GM18951 (cell line): ENCODE measurements around the gene ATP10D.
"Not testable (repeated sequence)": the region's sequence is repeated elsewhere in the genome, so short reads cannot be mapped to it uniquely, and the experiment has no call there.

ENCODE experiments used
- POLR2A ChIP-seq: IDR thresholded peaks from 4 replicates; pipeline ENCODE4 v1.6.1; 2011; ENCODE audit warnings: mild to moderate bottlenecking; ENCODE audit not compliant: insufficient read length, insufficient read depth; ENCODE audit errors: extremely low read depth
- in situ Hi-C: fragments of 300-500 bp; cut with MboI; formaldehyde crosslinking; loops from one replicate; pipeline ENCODE4 v1.12.0; 2022; ENCODE audit warnings: low sequenced_read_pairs, mixed read lengths, inconsistent platforms; ENCODE audit not compliant: unreplicated experiment

ATP10D gene

DNA sequence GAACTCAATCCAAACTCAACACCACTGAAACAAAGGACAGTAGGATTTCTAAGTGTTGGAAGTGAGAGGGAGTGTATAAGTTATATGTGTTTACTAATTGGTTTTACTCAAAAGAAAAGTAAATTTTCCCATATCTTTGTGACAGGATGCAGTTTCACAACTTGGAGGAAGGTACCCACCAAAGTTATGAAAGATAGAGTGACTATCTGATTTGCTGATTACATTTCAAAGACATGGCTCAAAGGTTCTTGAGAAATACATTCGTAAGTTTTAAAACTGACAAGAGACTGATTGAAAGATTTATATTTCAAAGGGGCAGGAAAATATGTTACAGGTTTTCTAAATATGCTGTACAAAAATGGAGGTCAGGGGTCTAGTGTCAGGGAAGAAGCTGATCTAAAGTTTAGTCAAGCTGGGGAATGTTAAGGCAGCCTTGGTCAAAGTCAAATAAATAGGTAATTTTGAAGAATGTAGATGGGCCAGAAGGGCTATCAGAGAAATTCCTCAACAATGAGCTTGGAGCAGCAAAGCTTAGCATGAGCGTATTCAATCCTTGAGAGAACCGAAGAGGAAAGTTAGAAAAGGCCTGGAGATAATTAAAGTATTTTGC, 11.8 kb upstream of the ATP10D start:
- in situ Hi-C loops, result no loop called here

DNA sequence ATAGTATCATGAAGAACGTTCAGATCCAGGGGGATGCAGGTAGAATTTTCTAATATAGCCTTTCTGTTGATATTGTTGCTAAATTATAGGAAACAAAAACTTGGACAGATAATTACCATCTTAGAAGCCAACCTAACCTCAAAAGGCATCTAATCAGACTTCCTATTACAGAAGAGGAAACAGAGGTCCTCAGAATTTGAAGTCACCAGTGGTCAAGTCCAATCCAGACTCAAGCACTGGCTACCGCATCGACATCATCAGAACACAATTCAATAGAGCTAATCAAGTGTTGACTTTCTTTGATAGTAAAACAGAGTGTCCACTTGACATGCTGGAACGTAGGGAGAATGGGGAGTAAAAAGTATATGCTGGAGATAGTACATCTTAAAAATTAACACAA, 10.3 kb upstream of the ATP10D start:
- in situ Hi-C loops, result no loop called here
- TF ChIP-seq POLR2A, result no peak

More for the DNA sequence above, 11.8 kb upstream of the ATP10D start:
- no peak for TF ChIP-seq POLR2A

DNA sequence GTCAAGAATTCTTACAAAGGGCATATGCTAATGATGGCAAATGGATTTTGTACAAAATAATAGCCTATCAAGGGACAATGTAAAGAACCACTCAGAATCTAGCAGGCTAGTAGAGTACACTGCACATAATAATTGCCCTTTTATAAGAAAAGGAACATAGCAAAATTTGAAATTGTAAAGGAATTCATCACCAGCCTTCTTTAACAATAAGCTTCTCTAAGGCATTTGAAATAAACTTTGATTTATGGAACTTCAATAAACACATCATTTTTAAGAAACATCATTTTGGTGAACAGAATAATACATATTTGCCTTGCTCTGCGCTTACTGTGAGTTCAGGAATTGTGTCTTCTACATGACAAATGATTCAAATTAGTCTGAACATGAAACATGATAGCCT, 9.7 kb upstream of the ATP10D start:
- TF ChIP-seq POLR2A, result no peak
- in situ Hi-C loops, result no loop called here

DNA sequence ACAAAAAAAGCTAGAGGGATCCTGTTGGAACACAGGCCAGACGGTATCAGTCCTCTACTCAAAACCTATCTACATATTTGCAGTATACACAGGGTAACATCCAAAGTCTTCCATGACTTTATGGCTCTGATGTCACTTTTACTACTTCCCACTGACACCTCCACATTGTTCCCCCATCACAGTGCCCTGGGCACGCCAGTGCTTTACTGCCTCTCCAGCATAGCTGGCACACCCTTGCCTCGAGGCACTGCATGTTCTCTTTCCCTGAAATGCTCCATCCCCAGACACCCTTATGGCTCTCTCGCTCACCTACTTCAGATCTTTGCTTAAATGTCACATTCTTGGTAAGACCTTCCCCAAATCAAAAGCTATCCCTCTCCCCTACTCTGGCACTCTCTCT, 6.3 kb upstream of the ATP10D start:
- TF ChIP-seq POLR2A, result no peak
- in situ Hi-C loops, result no loop called here

DNA sequence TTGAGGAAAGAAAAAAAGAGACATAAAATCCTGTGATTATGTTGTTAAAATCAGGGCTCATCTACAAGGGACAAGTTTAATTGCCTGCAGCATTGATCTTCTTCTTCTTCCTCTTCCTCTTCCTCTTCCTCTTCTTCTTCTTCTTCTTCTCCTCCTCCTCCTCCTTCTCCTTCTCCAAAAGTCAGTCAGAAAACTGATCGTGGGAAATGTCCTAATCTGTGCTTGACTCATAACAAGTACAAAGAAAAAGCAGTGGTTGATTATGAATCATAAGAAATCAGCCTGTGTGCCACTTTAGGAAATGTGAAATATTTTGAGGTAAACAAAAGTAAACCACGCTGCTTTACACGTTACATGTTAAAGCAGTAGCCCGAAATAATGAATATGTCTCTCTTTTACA, 2.7 kb upstream of the ATP10D start:
- in situ Hi-C loops, result no loop called here
- TF ChIP-seq POLR2A, result no peak

DNA sequence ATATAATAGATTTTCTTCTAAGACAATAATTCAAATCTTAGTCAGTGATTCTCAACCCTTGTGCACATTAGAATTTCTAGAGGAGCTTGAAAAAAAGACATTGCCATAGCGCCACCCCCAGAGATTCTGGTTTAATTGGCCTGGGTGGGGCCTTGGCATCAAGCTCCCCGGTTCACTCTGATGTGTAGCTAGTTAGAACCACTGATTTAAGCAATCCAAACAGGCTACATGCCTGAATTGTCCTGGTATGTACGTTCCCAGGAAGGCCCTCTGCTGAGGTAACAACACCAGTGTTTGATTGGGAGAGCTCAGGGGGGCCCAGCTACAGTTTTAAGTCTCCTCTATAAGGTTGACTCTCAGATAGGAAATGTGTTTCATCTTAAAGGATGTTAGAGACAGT, 1.3 kb upstream of the ATP10D start:
- in situ Hi-C loops, result no loop called here
- TF ChIP-seq POLR2A, result no peak

DNA sequence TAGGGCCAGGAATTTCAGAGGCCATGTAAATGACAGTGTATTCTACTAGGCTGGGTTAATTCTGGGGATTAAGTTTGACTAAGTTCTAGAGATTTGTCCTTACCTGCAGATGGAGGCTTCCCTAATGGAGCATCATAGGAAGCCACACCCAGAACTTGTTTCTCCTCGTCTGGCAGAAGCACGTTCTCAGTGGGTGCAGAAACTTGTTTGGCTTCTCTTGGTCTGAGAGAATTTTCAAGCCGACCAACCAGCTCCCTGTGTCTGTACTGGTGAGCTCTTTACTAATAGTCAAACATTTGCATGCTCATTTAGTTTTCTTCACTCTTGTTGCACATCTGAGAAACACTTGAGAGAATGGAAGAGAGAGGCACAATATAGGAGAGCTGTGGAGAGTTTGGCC, 907 bp upstream of the ATP10D start:
- TF ChIP-seq POLR2A, result no peak
- in situ Hi-C loops, result no loop called here

DNA sequence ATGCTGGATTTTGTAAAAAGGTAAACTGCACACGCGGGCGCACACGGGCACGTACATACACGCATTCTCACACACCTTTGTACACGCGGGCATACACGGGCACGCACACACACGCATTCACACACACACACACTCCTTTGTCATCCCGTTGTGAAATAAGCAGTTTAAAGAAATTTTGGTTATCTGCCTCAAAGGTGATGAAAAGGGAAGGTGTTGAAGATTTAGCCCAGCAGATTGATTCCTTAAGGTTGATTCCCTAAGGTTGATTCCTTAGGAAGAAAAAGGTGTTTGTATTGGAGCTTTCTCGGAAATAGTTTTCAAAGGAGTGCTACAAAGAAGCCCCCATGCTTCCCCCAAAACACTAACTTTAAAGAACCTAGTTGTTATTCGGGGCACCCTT, 693 bp downstream of the ATP10D start:
- in situ Hi-C loops, result no loop called here
- TF ChIP-seq POLR2A, result no peak

DNA sequence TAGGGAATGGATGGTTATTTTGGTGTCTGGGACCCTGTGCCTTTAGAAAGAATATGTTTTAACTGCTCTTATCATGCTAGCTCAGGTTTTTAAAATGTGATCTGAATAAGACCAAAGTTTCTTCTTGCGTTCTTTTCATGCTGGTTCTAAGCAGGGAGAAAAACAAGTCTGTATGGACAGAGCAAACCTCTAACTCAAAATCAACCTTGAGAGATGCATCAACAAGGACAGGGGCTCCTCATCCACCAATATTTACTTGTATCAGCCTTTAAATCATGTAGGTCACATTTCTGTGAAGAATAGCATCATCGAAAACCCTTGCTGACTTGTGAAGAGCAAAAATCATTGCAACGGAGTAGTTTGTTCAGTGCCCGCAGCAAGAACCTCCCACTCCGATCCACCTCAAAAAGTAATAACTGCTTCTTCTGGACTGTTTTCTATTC, 1.2 kb downstream of the ATP10D start:
- in situ Hi-C loops, result no loop called here
- TF ChIP-seq POLR2A, result no peak

DNA sequence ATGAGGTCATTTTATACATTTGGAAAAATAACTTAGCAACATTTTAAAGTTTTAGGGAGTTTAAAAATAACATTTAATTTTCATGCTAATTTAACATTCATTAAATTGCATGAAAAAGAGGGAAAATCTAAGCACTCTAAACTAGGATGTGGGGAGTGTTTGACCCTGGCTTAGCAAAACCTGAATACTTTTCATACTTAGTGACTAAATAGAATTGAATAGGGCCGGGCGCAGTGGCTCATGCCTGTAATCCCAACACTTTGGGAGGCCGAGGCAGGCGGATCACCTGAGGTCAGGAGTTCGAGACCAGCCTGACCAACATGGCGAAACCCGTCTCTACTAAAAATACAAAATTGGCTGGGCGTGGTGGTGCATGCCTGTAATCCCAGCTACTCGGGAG, 1.7 kb downstream of the ATP10D start:
- in situ Hi-C loops, result not testable (repeated sequence)

DNA sequence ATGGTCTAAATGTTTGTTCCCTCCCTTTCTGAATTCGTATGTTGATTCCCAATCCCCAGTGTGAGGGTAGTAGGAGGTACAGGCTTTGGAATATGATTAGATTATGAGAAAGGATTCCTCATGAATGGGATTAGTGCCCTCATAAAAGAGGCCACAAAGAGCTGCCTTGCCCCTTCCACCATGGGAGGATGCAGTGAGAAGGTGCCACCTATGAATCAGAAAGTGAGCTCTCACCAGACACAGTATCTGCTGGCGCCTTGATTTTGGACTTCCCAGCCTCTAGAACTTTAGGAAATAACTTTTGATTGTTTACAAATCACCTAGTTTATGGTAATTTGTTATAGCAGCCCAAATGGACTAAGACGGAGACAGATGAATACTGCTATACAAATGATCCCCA, 3.6 kb downstream of the ATP10D start:
- no peak for TF ChIP-seq POLR2A
- in situ Hi-C loops, result no loop called here

DNA sequence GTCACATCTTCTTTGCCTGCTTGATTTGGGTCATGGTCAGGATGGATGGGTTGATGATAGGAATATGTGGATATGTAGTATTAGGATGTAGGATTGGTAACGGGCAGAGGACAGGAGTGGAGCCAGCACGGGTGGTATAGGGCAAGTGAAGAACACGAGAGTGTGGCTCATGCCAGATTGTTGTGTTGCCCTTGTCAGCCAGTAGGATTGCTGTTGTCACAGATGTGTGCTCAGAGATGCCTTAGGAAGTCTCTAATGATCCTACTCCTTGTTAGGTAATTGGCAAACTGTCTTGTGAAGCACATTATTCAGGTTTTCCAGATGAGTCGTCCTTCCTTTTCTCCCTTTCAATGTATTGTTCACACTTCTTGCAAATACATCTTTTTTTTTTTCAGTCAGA, 5.5 kb downstream of the ATP10D start:
- in situ Hi-C loops, result no loop called here
- TF ChIP-seq POLR2A, result no peak

DNA sequence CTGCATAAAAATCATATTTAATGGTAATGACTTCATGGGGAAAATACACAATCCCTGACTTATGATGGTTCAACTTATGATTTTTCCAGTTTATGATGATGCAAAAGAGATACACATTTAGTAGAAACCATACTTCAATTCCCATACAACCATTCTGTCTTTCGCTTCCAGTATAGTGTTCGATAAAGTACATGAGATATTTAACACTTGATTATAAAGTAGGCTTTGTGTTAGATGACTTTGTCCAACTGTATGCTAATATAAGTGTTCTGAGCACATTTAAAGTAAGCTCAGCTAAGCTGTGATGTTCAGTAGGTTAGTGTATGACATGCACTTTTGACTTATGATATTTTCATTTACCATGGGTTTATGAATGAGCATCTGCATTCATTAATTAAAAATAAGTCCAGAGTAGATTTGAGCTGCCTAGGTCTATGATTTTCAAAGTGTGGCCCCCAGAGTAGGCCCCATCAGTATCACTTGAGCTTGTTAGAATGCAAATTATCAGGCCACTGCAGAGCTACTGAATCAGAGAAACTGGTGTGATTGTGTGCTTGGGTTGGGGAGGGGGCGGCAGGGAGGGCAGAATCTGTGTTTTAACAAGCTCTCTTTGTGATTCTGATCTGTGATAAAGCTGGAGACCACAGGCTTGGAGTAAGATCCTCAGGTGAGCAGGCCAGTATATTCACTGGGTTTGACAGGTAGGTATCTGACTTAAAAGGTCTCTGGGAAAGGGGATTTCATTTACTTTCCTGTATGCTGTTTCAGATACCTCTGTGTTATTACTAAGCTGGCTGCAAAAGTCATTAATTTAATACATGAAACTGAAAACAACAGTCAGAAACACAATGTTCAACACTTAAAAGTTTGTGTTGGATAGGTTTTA, 8.4 kb downstream of the ATP10D start:
- in situ Hi-C loops, result no loop called here

DNA sequence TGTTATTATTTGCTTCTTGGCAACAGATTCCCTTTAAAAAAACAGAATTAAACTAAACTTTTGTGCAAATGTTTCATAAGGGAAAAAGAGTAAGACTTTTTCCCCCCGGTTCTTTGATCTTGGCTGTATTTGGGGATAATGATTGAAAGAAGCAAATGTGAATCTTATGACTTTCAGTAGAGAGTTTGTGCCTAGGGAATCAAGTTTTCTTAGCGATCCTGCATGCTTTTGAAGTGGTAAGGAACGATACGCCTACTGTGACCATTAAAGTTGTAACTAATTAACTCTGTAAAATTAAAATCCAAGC, 9.0 kb downstream of the ATP10D start:
- in situ Hi-C loops, result no loop called here
- no peak for TF ChIP-seq POLR2A

More for the DNA sequence above, 8.4 kb downstream of the ATP10D start:
- no peak for TF ChIP-seq POLR2A

DNA sequence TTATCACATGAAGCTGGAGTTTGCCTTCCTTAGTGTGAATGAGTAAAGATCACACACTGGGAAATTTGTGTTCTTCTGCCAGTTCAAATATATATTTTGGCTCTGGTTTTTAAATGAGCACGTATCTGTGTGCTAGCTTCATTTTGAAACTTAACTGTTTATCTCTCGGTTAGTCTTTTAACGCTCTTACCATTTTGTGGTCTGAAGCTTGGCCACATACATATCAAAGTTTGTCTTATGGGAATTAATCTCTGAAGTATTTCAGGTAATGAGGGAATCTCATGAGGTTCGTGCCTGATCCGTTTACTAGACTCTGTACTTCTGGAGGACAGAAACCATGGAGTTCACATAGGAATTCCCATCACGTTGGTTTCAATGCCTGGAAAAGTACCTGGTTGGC, 13.8 kb downstream of the ATP10D start:
- in situ Hi-C loops, result no loop called here
- no peak for TF ChIP-seq POLR2A

DNA sequence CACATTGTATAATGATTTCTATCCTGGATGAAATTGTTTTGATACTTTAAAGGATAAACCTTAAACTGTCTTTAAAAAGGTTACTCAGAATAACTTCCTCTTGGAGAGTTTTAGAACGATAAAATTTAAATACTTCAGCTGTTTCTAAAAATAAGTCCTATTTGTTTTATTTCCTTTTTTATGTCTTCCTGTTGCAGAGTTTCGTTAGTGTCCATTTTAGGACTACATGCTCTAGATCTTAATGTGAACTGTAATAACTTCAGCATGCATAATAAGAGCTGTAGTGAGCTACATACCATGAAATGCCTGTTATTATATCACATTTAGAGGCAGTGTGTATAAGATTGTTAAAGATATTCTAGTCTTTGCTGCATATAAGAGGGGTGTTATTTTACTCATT, 14.6 kb downstream of the ATP10D start:
- in situ Hi-C loops, result no loop called here
- no peak for TF ChIP-seq POLR2A
